Ovary (tissue), 9 donors: ENCODE results near the gene KLHL8. TPM values are rescaled to one million over a fixed set of nuclear protein-coding genes. Genes with fewer than 3 reads are reported as not detected.

Source experiments
- DNase-seq, 5 donors: peaks; one replicate each; pipeline ENCODE4 v3.0.0-alpha.2; 2019 to 2020
- H3K27ac ChIP-seq, 2 donors: fragments of 200-600 bp; one replicate each; pipeline versions ENCODE4 v1.5.1 to v1.8.0; 2019 to 2022
- H3K27me3 ChIP-seq: fragments of 200-600 bp; one replicate; pipeline ENCODE4 v1.8.0; 2022
- H3K36me3 ChIP-seq: fragments of 200-600 bp; sonication (generic); one replicate; pipeline ENCODE4 v1.5.1; 2019
- H3K4me1 ChIP-seq: one replicate; pipeline ENCODE4 v1.8.1; 2013; ENCODE audit warnings: mild to moderate bottlenecking, moderate library complexity; ENCODE audit not compliant: insufficient read depth
- H3K4me3 ChIP-seq: fragments of 200-600 bp; sonication (generic); one replicate; pipeline ENCODE4 v1.5.1; 2017
- H3K9me3 ChIP-seq, 2 donors: fragments of 200-600 bp in 1 of 2; sonication (generic) in 1 of 2; one replicate each; pipeline versions ENCODE4 v1.5.1 to v1.8.1; 2013 to 2019; ENCODE audit warnings: mild to moderate bottlenecking in 1 of 2, moderate library complexity in 1 of 2
- CTCF ChIP-seq, 3 donors: fragments of 450-650 bp in 2 of 3; fragments of 200-600 bp in 1 of 3; IDR thresholded peaks; one replicate each; pipeline versions ENCODE4 v1.5.1 to v1.8.0; 2016 to 2022; ENCODE audit warnings: antibody characterized with exemption in 3 of 3, mild to moderate bottlenecking in 1 of 3
- EP300 ChIP-seq: sonication (generic); formaldehyde crosslinking; IDR thresholded peaks from one replicate; pipeline ENCODE4 v1.6.1; 2017; ENCODE audit warnings: antibody characterized with exemption
- POLR2A ChIP-seq: fragments of 450-650 bp; IDR thresholded peaks from one replicate; pipeline ENCODE4 v1.6.1; 2017; ENCODE audit warnings: antibody characterized with exemption, mild to moderate bottlenecking, moderate library complexity
- whole genome bisulfite sequencing, 3 donors: extraction: QIAGEN DNeasy Blood & Tissue Kit in 1 of 3; methylation state at CpG; one replicate each; pipeline versions ENCODE4 v1.1.5 to v1.1.7; 2013 to 2017; 5-methylcytosine and 5-hydroxymethylcytosine counted together
- intact Hi-C, 4 donors: fragments of 100-400 bp; cut with DNase I; formaldehyde crosslinking; loops; one replicate each; pipeline versions ENCODE4 v1.11.0 to v1.15.1; 2022 to 2023
- polyA plus RNA-seq, 2 donors: library from polyadenylated mRNA; stranded (reverse); fragments of 200-250 nt in 1 of 2; fragments of 350-450 nt in 1 of 2; fragmentation: Illumina TruSeq in 1 of 2; extraction: RNeasy Lipid Tissue Mini Kit (QIAGEN cat#74804) in 1 of 2; gene quantifications; one replicate each; pipeline ENCODE4 v1.2.3, GENCODE V29; 2013 to 2014
- total RNA-seq, 7 donors: library from RNA; depleted of rRNA in 2 of 7; stranded (reverse); fragments of >200 nt in 2 of 7; fragmentation: NEBNext Ultra II Directional in 3 of 7; extraction: Animal tissue kit (Norgen Biotek cat#: 25700) in 3 of 7; gene quantifications; one replicate each; pipeline versions ENCODE4 v1.1.0 to v1.2.4, GENCODE V29; 2016 to 2023
- donor health status: DM: no; HTN: no; CAD: no; lungs with moderate emphysema.
- donor health status: DM: no; HTN: no; CAD: no.
- donor health status: Bipolar disorder and iron deficiency.
- donor health status: DM: yes; HTN: yes; CAD: no.
- donor health status: DM: no; HTN: no; CAD: no.
- donor health status: DM: yes; HTN: yes; CAD: no.

Gene KLHL8
- total and polyA plus RNA-seq, 9 donors = 4.1 to 13.1 (median 11.4) TPM

DNA sequence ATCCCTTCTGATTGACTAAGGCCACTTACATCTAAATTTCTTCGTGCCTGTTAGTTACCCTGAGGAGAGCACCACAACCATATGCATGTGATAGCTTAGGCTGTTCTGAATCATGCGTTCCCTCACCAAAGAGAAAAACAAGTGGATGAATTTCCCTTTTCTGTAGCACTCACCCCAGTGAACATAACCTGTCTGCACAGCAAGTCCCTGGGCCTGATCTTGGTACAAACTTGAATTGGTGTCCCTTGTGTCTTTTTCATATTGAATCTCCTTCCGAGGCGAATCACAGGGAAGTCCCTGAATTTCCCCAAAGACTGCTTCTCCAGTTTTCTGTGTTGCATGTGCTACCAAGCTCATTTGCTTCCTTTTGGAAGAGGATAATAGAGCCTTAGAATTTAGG, 100.4 kb downstream of the KLHL8 start:
- Histone ChIP-seq H3K27ac (peak overlapping the region in 1 of 2 donors; percentile 12), H3K4me3 (no peak overlapping the region), H3K27me3 (no peaks in the 10 kb centered on the region), H3K4me1 (peaks cover 7% of the 10 kb centered on the region), H3K36me3 (no peaks in the 10 kb centered on the region), H3K9me3 (no peaks in the 10 kb centered on the region)
- no peak for TF ChIP-seq EP300
- TF ChIP-seq POLR2A = no peak
- TF ChIP-seq CTCF (IDR thresholded peaks at IDR 0.05) = no peak
- WGBS, 3 donors = 81 to 84% (median 81%) methylated on average over 4 of the region's 4 CpGs
- intact Hi-C loops = no loop called here
- DNase-seq = no peak

DNA sequence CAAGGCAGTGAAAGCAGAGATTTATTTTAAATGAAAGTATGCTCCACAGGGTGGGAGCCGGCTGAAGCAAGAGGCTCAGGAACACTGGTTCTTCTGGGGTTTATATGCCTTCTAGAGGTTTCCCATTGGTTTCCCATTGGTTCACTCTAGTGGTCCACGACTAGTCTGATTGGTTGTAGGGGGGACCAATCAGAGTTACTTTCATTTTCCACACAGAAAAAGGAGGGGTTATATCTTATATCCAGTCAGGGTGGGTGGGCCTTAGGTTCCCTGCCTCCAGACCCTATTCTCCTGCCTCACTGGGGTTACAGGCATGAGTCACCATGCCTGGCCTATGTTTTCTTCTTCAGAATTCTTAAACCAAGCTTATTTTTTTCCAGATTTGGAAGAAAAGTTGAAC, 101.6 kb downstream of the KLHL8 start:
- no peak overlapping the region for H3K4me3 ChIP-seq
- TF ChIP-seq POLR2A (no peak), CTCF (IDR thresholded peaks at IDR 0.05) (no peak), EP300 (no peak)
- no peak for DNase-seq
- 89 to 100% (median 94%) methylated on average over 2 of the region's 2 CpGs for WGBS, 3 donors
- intact Hi-C loops = no loop called here
- no peaks in the 10 kb centered on the region for H3K27me3 ChIP-seq
- peaks cover 7% of the 10 kb centered on the region for H3K4me1 ChIP-seq
- H3K9me3 ChIP-seq = no peaks in the 10 kb centered on the region
- no peaks in the 10 kb centered on the region for H3K36me3 ChIP-seq
- H3K27ac ChIP-seq = no peak overlapping the region

DNA sequence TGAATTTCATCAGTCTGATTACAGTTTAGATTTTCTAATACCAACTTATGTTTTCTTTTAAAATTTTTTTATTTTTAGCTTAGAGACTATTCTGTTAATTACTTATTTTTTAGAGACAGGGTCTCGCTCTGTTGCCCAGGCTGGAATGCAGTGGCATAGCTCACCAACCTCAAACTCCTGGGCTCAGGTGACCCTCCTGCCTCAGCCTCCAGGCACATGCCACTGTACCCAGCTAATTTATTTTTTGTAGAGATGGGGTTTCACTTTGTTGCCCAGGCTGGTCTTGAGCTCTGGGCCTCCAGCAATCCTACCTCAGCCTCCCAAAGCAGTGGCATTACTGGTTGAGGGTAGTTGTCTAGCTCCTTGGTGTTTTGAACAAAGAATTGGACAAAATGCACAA, 102.0 kb downstream of the KLHL8 start:
- no peak for DNase-seq
- no peaks in the 10 kb centered on the region for H3K27me3 ChIP-seq
- no peak overlapping the region for H3K4me3 ChIP-seq
- H3K9me3 ChIP-seq = no peaks in the 10 kb centered on the region
- no peak overlapping the region for H3K27ac ChIP-seq
- H3K36me3 ChIP-seq = no peaks in the 10 kb centered on the region
- WGBS, 3 donors = 94 to 98% (median 95%) methylated on average over 1 of the region's 1 CpG
- intact Hi-C loops = no loop called here
- peaks cover 7% of the 10 kb centered on the region for H3K4me1 ChIP-seq
- TF ChIP-seq EP300 (no peak), POLR2A (no peak), CTCF (IDR thresholded peaks at IDR 0.05) (no peak)

DNA sequence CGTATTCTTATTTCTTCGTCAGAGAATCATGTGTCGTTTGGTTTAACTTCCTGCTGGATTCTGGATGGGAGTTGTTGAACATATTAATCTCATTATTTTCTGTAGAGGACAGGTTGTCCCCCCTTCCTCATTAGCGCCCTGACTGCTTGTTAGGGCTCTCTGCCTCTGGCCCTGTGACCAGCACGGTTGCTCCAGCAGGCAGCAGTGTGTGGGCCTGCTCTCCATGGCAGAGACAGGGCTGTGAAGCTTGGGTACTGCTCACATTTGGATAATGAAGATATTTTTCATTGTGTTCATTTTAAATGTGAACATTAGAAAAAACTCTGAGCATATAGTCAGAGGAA, 102.7 kb downstream of the KLHL8 start:
- H3K4me3 ChIP-seq = no peak overlapping the region
- no peak overlapping the region for H3K27ac ChIP-seq
- H3K9me3 ChIP-seq = no peaks in the 10 kb centered on the region
- no peaks in the 10 kb centered on the region for H3K36me3 ChIP-seq
- no peaks in the 10 kb centered on the region for H3K27me3 ChIP-seq
- intact Hi-C loops = no loop called here
- no peak for TF ChIP-seq EP300
- no peak for TF ChIP-seq CTCF (IDR thresholded peaks at IDR 0.05)
- no peak for TF ChIP-seq POLR2A
- 86 to 89% (median 88%) methylated on average over 5 of the region's 5 CpGs for WGBS, 3 donors
- peaks cover 7% of the 10 kb centered on the region for H3K4me1 ChIP-seq
- DNase-seq = no peak
